Measurements from ENCODE around the gene ACOT9. TPM values are rescaled to one million over a fixed set of nuclear protein-coding genes. Genes with fewer than 3 reads are reported as not detected.

ACOT9 gene
- total RNA-seq, 1 experiment from 2014 or later: 35.1 TPM

DNA sequence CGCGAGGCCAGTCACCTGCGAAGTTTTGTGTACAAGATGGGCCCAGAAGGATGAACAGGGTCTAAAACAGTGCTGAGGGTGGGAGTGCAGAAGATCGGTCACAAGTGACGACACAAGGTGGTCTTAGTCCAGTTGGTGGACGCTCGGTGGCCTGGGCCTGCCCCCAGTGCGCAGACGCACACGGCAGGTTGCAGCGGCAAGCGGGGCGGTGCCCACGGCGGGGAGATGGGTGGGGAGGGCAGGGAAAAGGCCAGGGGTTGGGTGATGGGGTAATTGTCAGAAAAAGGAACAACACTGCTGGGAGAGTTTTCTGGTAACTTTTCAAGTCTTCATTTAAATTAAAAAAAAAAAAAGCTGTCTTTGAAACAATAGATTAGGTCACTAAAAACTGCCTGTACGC is 76.8 kb downstream of the ACOT9 start:
- Mint-ChIP-seq H3K27ac (ENCODE audit: unreplicated experiment) (no peak overlapping the region), H3K4me1 (ENCODE audit: low read depth, unreplicated experiment) (peaks cover 7% of the 10 kb centered on the region), H3K4me3 (ENCODE audit: unreplicated experiment) (peak overlapping the region; percentile 20), H3K9me3 (ENCODE audit: unreplicated experiment) (no peaks in the 10 kb centered on the region), H3K36me3 (ENCODE audit: insufficient read depth, unreplicated experiment) (peaks cover 6% of the 10 kb centered on the region), H3K27me3 (ENCODE audit: insufficient read depth, unreplicated experiment) (no peaks in the 10 kb centered on the region)
- Histone ChIP-seq H3K4me3 (ENCODE audit: low read depth, low read length) (no peak overlapping the region), H3K4me1 (peaks cover 5% of the 10 kb centered on the region), H3K27me3 (replicated peaks; ENCODE audit: control insufficient read depth, insufficient read depth, low read length) (no peaks in the 10 kb centered on the region), H3K36me3 (ENCODE audit: control insufficient read depth, insufficient read depth, low read length) (no peaks in the 10 kb centered on the region), H3K9me3 (no peaks in the 10 kb centered on the region)
- CTCF ChIA-PET: no interaction called here
- no peak for DNase-seq
- no TSS peak for BruUV-seq (replicated peaks)
- intact Hi-C loops (cut with micrococcal nuclease; ENCODE audit: unreplicated experiment): loop anchor here (2.0 kb wide), 1 partner anchor 77 kb away; the partner anchor contains the start of gene ACOT9
- TF ChIP-seq, protein P1, sequence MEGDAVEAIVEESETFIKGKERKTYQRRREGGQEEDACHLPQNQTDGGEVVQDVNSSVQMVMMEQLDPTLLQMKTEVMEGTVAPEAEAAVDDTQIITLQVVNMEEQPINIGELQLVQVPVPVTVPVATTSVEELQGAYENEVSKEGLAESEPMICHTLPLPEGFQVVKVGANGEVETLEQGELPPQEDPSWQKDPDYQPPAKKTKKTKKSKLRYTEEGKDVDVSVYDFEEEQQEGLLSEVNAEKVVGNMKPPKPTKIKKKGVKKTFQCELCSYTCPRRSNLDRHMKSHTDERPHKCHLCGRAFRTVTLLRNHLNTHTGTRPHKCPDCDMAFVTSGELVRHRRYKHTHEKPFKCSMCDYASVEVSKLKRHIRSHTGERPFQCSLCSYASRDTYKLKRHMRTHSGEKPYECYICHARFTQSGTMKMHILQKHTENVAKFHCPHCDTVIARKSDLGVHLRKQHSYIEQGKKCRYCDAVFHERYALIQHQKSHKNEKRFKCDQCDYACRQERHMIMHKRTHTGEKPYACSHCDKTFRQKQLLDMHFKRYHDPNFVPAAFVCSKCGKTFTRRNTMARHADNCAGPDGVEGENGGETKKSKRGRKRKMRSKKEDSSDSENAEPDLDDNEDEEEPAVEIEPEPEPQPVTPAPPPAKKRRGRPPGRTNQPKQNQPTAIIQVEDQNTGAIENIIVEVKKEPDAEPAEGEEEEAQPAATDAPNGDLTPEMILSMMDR (IDR thresholded peaks at IDR 0.05; ENCODE audit: insufficient read depth in 1 of 2, low read depth in 1 of 2, low read length in 1 of 2, severe bottlenecking in 1 of 2, unreplicated experiment in 1 of 2): no peak
- POLR2A ChIA-PET: no interaction called here

DNA sequence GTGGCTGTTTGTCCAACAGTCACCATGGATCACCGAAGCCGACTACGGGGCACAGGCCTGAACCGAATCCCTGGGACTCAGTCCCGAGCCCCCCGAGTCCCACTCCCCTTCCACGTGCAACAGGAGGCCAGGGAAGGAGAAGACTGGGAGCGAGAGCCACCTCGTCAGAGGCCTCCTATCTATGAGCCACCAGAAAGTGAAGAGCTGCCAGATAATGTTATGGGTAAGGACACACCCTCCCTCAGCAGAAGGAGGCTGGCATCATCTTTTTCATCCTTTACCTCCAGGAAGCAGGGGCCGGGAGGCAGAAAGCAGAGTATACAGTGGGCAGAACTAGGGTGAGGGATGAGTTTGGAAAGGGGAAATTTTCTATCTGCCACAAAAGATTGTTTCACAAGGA is 78.6 kb downstream of the ACOT9 start:
- H3K27ac Mint-ChIP-seq (ENCODE audit: unreplicated experiment): no peak overlapping the region
- no peaks in the 10 kb centered on the region for H3K9me3 ChIP-seq
- DNase-seq: no peak
- H3K36me3 ChIP-seq (ENCODE audit: control insufficient read depth, insufficient read depth, low read length): no peaks in the 10 kb centered on the region
- H3K4me1 ChIP-seq: peaks cover 17% of the 10 kb centered on the region
- H3K4me1 Mint-ChIP-seq (ENCODE audit: low read depth, unreplicated experiment): peaks cover 12% of the 10 kb centered on the region
- H3K27me3 Mint-ChIP-seq (ENCODE audit: insufficient read depth, unreplicated experiment): no peaks in the 10 kb centered on the region
- H3K27me3 ChIP-seq (replicated peaks; ENCODE audit: control insufficient read depth, insufficient read depth, low read length): no peaks in the 10 kb centered on the region
- TF ChIP-seq, protein P1 (IDR thresholded peaks at IDR 0.05; ENCODE audit: insufficient read depth in 1 of 2, low read depth in 1 of 2, low read length in 1 of 2, severe bottlenecking in 1 of 2, unreplicated experiment in 1 of 2): no peak
- no peak overlapping the region for H3K4me3 ChIP-seq (ENCODE audit: low read depth, low read length)
- POLR2A ChIA-PET: no interaction called here
- CTCF ChIA-PET: no interaction called here
- H3K9me3 Mint-ChIP-seq (ENCODE audit: unreplicated experiment): no peaks in the 10 kb centered on the region
- H3K36me3 Mint-ChIP-seq (ENCODE audit: insufficient read depth, unreplicated experiment): peaks cover 6% of the 10 kb centered on the region
- H3K4me3 Mint-ChIP-seq (ENCODE audit: unreplicated experiment): no peak overlapping the region
- no TSS peak for BruUV-seq (replicated peaks)
- intact Hi-C loops (cut with micrococcal nuclease; ENCODE audit: unreplicated experiment): no loop called here

DNA sequence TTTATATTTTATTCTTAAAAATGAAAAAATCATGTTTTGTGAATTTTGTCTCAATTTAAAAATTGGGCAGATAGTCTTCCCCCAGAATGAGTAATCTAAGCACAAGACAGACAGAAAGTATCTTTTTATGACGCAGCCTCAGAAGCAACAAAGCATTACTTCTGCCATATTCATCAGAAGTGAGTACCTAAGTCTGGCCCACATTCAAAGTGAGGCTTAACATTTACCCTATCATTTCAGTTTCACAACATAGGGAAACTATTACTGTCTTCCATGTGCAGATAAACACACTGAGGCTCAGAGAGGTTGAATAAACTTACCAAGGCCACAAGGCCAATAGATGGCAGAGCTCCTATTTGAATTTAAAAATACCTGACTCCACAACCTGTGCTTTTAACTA is 80.2 kb downstream of the ACOT9 start:
- H3K9me3 Mint-ChIP-seq (ENCODE audit: unreplicated experiment): no peaks in the 10 kb centered on the region
- no peaks in the 10 kb centered on the region for H3K36me3 ChIP-seq (ENCODE audit: control insufficient read depth, insufficient read depth, low read length)
- H3K27me3 Mint-ChIP-seq (ENCODE audit: insufficient read depth, unreplicated experiment): no peaks in the 10 kb centered on the region
- no peaks in the 10 kb centered on the region for H3K9me3 ChIP-seq
- H3K27ac Mint-ChIP-seq (ENCODE audit: unreplicated experiment): no peak overlapping the region
- no peaks in the 10 kb centered on the region for H3K27me3 ChIP-seq (replicated peaks; ENCODE audit: control insufficient read depth, insufficient read depth, low read length)
- CTCF ChIA-PET: no interaction called here
- TF ChIP-seq, protein P1 (IDR thresholded peaks at IDR 0.05; ENCODE audit: insufficient read depth in 1 of 2, low read depth in 1 of 2, low read length in 1 of 2, severe bottlenecking in 1 of 2, unreplicated experiment in 1 of 2): no peak
- H3K36me3 Mint-ChIP-seq (ENCODE audit: insufficient read depth, unreplicated experiment): peaks cover 6% of the 10 kb centered on the region
- intact Hi-C loops (cut with micrococcal nuclease; ENCODE audit: unreplicated experiment): no loop called here
- POLR2A ChIA-PET: no interaction called here
- peaks cover 18% of the 10 kb centered on the region for H3K4me1 ChIP-seq
- peaks cover 13% of the 10 kb centered on the region for H3K4me1 Mint-ChIP-seq (ENCODE audit: low read depth, unreplicated experiment)
- DNase-seq: no peak
- no peak overlapping the region for H3K4me3 Mint-ChIP-seq (ENCODE audit: unreplicated experiment)
- no TSS peak for BruUV-seq (replicated peaks)
- no peak overlapping the region for H3K4me3 ChIP-seq (ENCODE audit: low read depth, low read length)

Measured in Caco-2 (cell line).